GM18526 (cell line): ENCODE measurements around the gene TAOK1.

Experiments
- POLR2A ChIP-seq: IDR thresholded peaks from 3 replicates; pipeline ENCODE4 v1.6.1; 2011; ENCODE audit not compliant: insufficient read length; ENCODE audit errors: extremely low read depth

Gene TAOK1

GRCh38 chr17:29368161-29368560 is 22.0 kb upstream of the TAOK1 start:
- no peak for TF ChIP-seq POLR2A

GRCh38 chr17:29368926-29369325 is 21.2 kb upstream of the TAOK1 start:
- no peak for TF ChIP-seq POLR2A

GRCh38 chr17:29369831-29370735 is 20.1 kb upstream of the TAOK1 start:
- no peak for TF ChIP-seq POLR2A

- TF ChIP-seq POLR2A, result no peak
Observed at GRCh38 chr17:29376667-29377270, 13.4 kb upstream of the TAOK1 start.

GRCh38 chr17:29378500-29378899 is 11.7 kb upstream of the TAOK1 start:
- no peak for TF ChIP-seq POLR2A

GRCh38 chr17:29379084-29379991 is 10.8 kb upstream of the TAOK1 start:
- TF ChIP-seq POLR2A, result no peak

- TF ChIP-seq POLR2A, result no peak
Observed at GRCh38 chr17:29383686-29384085, 6.5 kb upstream of the TAOK1 start.

- no peak for TF ChIP-seq POLR2A
Observed at GRCh38 chr17:29384901-29385300, 5.3 kb upstream of the TAOK1 start.

- no peak for TF ChIP-seq POLR2A
Observed at GRCh38 chr17:29386760-29387159, 3.4 kb upstream of the TAOK1 start.

- no peak for TF ChIP-seq POLR2A
Observed at GRCh38 chr17:29388937-29389336, 1.2 kb upstream of the TAOK1 start.

GRCh38 chr17:29390851-29391631 is 878 bp downstream of the TAOK1 start:
- TF ChIP-seq POLR2A, result no peak

GRCh38 chr17:29393436-29393835 is 3.3 kb downstream of the TAOK1 start:
- TF ChIP-seq POLR2A, result no peak

- no peak for TF ChIP-seq POLR2A
Observed at GRCh38 chr17:29394761-29395160, 4.6 kb downstream of the TAOK1 start.

- no peak for TF ChIP-seq POLR2A
Observed at GRCh38 chr17:29396066-29396465, 5.9 kb downstream of the TAOK1 start.

- no peak for TF ChIP-seq POLR2A
Observed at GRCh38 chr17:29399634-29400033, 9.5 kb downstream of the TAOK1 start.
